Choroid plexus epithelial cell (primary cell): Measurements from ENCODE around the gene AKR1C1.
"Not testable (repeated sequence)": the region's sequence is repeated elsewhere in the genome, so short reads cannot be mapped to it uniquely, and the experiment has no call there.

Experiments used
- DNase-seq: peaks from one replicate; pipeline ENCODE4 v3.0.0-alpha.2; 2010; ENCODE audit warnings: low read depth
- H3K4me3 ChIP-seq: 2 replicates; pipeline ENCODE4 v1.5.1; 2011; ENCODE audit warnings: low read depth, mild to moderate bottlenecking, control low read depth, low read length, moderate library complexity
- CTCF ChIP-seq: conservative IDR thresholded peaks from 2 replicates; pipeline ENCODE4 v1.5.1; 2011; ENCODE audit warnings: low read depth, mild to moderate bottlenecking, control low read depth, inconsistent platforms, low read length, moderate library complexity

Gene AKR1C1

GRCh38 chr10:4962876-4963814 lies at the start of gene AKR1C1:
Gene AKR1C1 (plus strand): TSS chr10:4963415. CDS start chr10:4963445, 30 bp downstream.
- not testable (repeated sequence) for DNase-seq

DNA sequence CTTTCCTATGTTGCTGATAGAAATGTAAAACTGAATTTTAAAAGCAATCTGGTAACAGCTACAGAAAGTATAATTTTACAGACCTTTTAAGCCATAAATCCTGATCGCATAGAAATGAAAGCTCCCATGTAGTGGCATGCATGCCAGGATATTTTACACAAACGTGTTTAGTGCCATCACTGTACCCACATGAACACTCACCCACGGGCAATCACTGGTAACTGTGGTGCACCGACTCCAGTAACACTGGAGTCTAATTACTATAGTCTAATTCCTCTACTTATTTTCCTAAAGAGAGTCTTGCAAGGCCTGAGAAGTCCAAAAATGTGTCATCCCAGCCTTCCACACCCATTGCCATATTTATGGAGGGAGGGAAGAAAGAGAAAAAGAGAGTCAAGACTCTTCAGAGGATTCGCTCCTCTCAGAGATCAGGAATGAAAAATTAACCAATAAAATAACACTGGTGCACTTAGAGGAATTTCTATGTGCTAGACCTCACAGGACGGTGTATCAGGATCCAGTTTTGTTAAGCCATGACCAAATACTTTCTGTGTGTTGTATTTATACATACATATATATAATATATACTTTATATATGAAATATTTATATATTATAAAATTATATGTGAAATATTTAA lies 48.9 kb upstream of the AKR1C1 start:
- no peak for TF ChIP-seq CTCF
- no peak overlapping the region for H3K4me3 ChIP-seq
- DNase-seq: no peak

More at GRCh38 chr10:4962876-4963814, at the start of gene AKR1C1:
- peak within 1 kb of the TSS; percentile 11 for H3K4me3 ChIP-seq

- no peak for DNase-seq
- no peak overlapping the region for H3K4me3 ChIP-seq
These were observed 47.0 kb upstream of the AKR1C1 start for GRCh38 chr10:4916086-4916716.

DNA sequence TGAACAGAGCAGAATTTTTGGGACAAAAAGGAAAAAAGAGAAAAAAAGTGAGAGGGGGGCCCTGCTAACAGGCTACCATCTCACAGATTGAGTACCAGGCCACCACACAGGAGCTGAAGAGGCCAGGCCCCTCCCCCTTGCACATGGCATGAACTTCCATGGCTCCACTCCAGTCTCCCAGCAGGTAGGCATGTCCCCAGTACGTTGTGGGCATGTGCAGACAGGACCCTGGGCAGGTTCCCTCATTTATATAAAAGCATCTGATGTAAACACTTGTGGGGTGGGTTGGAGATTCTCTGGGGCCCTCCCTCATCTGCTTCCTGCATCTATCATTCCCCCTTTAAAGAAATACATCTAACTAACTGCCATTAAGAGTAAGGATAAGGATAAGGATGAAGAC lies 45.0 kb upstream of the AKR1C1 start:
- TF ChIP-seq CTCF: no peak
- no peak for DNase-seq
- H3K4me3 ChIP-seq: no peak overlapping the region

More at GRCh38 chr10:4916086-4916716, 47.0 kb upstream of the AKR1C1 start:
- TF ChIP-seq CTCF: no peak

DNA sequence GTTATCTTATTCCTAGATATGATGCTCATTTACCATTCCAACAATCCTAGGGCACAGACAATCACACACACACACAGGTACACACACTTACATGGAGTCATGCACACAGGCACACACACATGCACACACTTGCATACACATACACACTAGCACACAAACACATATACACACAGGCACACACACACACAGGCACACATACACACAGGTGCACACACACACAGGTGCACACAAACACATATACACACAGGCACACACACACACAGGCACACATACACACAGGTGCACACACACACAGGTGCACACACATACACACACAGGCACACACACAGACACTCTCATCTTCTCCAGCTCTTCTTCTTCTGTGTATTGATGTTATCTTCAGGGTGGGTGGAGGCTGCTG lies 38.7 kb upstream of the AKR1C1 start:
- H3K4me3 ChIP-seq: not testable (repeated sequence)

DNA sequence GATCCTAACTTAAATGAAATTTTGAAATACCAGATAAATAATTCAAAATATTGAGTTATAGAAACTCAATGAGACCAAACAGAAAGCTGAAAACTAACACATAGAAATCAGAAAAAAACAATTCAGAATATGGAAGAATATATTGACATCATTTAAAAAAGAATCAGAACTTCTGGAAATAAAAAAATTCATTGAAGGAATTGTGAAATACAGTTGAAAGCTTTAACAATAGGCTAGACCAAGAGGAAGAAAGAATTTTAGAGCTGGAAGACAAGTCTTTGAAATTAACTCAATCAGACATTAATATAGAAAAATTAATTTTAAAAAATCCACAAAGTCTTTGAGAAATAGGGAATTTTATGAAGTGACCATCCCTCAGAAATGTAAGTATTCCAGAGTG lies 36.8 kb upstream of the AKR1C1 start:
- H3K4me3 ChIP-seq: no peak overlapping the region
- DNase-seq: no peak
- TF ChIP-seq CTCF: no peak

More for the DNA sequence above, 38.7 kb upstream of the AKR1C1 start:
- not testable (repeated sequence) for DNase-seq

DNA sequence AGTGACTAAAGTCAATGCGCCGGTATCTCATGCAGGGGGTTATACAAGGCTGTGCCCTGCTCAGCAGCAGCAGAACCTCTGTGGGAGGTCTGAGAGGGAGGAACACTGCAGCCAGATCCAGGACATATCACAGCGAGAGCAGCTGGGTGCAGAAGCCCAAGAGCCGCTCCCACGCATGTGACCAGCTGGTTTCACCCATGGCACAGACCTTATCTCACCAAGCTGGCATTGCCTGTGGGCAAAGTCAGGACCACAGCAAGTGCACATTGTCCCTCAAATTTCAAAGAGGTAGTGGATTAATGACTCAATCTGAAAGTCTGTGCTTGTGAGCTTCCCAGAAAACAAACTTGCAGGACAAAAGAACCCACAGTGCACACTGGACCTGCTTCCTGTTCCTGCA lies 31.6 kb upstream of the AKR1C1 start:
- no peak for TF ChIP-seq CTCF
- no peak for DNase-seq
- no peak overlapping the region for H3K4me3 ChIP-seq
